K562 (cell line): Measurements from ENCODE around the gene HMBS. TPM values are rescaled to one million over a fixed set of nuclear protein-coding genes. Genes with fewer than 3 reads are reported as not detected.
A peak's percentile ranks its signal among the peaks of the same experiment; 100 is the strongest.

Experiments used
- BHLHE40 ChIP-seq: IDR thresholded peaks from 2 replicates; pipeline ENCODE4 v1.6.1; 2011; ENCODE audit warnings: low read length, improper control_type of control experiment
- CHD1 ChIP-seq: fragments of 200-600 bp; sonication (generic); IDR thresholded peaks from one replicate; pipeline ENCODE4 v1.6.1; 2012; ENCODE audit warnings: mild to moderate bottlenecking, moderate library complexity, low read length, inconsistent platforms
- ELF2 ChIP-seq: fragments of 250-450 bp; sonication (Bioruptor Pico); IDR thresholded peaks from 2 replicates; pipeline ENCODE4 v1.5.0; 2021; ENCODE audit warnings: mild to moderate bottlenecking
- HDAC8 ChIP-seq: fragments of 450-650 bp; IDR thresholded peaks from 2 replicates; pipeline ENCODE4 v1.6.1; 2016; ENCODE audit warnings: mild to moderate bottlenecking, missing genetic modification characterization, moderate library complexity, missing compliant biosample characterization
- HOMEZ ChIP-seq: fragments of 250-450 bp; sonication (Bioruptor Pico); IDR thresholded peaks from 2 replicates; pipeline ENCODE4 v1.4.0; 2020; ENCODE audit warnings: mild to moderate bottlenecking, moderate library complexity
- LARP7 ChIP-seq: fragments of 450-650 bp; IDR thresholded peaks from 2 replicates; pipeline ENCODE4 v1.6.1; 2016
- MXI1 ChIP-seq: IDR thresholded peaks from 2 replicates; pipeline ENCODE4 v1.6.1; 2011; ENCODE audit warnings: low read depth, mild to moderate bottlenecking, improper control_type of control experiment, low read length
- MYNN ChIP-seq, 2 experiments: sonication (generic); formaldehyde crosslinking in 1 of 2; IDR thresholded peaks; 2 replicates each; pipeline versions ENCODE4 v1.5.0 to v1.6.1; 2016 to 2020; ENCODE audit warnings: antibody characterized with exemption in 1 of 2, missing genetic modification reagents in 1 of 2
- NCOA2 ChIP-seq, 2 experiments: fragments of 450-650 bp; IDR thresholded peaks; 2 replicates each; pipeline ENCODE4 v1.6.1; 2018; ENCODE audit warnings: mild to moderate bottlenecking in 2 of 2, moderate library complexity in 1 of 2; ENCODE audit not compliant: partially characterized antibody in 2 of 2
- SNAPC5 ChIP-seq: fragments of 250-450 bp; sonication (Bioruptor Pico); IDR thresholded peaks from 2 replicates; pipeline ENCODE4 v1.8.0; 2021; ENCODE audit warnings: moderate library complexity, mild to moderate bottlenecking, inconsistent platforms
- TAF9B ChIP-seq: fragments of 450-650 bp; IDR thresholded peaks from 2 replicates; pipeline ENCODE4 v1.6.1; 2018; ENCODE audit warnings: mild to moderate bottlenecking; ENCODE audit not compliant: partially characterized antibody
- ZBTB40 ChIP-seq, 2 experiments: fragments of 450-650 bp in 1 of 2; sonication (generic) in 1 of 2; formaldehyde crosslinking in 1 of 2; IDR thresholded peaks; 2 replicates each; pipeline versions ENCODE4 v1.7.1 to v1.9.0; 2016 to 2022; ENCODE audit warnings: inconsistent platforms in 1 of 2, mild to moderate bottlenecking in 1 of 2, missing genetic modification reagents in 1 of 2
- ZNF586 ChIP-seq: fragments of 450-650 bp; formaldehyde crosslinking; conservative IDR thresholded peaks from 2 replicates; pipeline ENCODE4 v1.4.0; 2020; ENCODE audit warnings: mild to moderate bottlenecking, moderate library complexity
- ZNF707 ChIP-seq: fragments of 250-450 bp; sonication (Bioruptor Pico); conservative IDR thresholded peaks from 2 replicates; pipeline ENCODE4 v1.8.0; 2022; ENCODE audit warnings: inconsistent platforms, mild to moderate bottlenecking, moderate library complexity
- polyA plus RNA-seq, 8 experiments: library from polyadenylated mRNA; depleted of rRNA in 4 of 8; stranded (reverse) in 5 of 8; unstranded in 3 of 8; fragments of >200 nt; fragmentation: Nextera tagmentation in 2 of 8; fragmentation: Illumina TruSeq in 1 of 8; extraction: Ambion mirVana in 2 of 8; extraction: Trizol in 1 of 8; gene quantifications; 2 replicates each; pipeline versions ENCODE4 v1.2.1 to v1.2.3, GENCODE V29; 2011 to 2014; ENCODE audit warnings: inconsistent platforms in 1 of 8, missing spikeins in 1 of 8
- total RNA-seq, 7 experiments: library from RNA; depleted of rRNA in 6 of 7; stranded (reverse); fragments of >200 nt in 6 of 7; fragmentation: Illumina TruSeq in 2 of 7; extraction: Trizol in 2 of 7; gene quantifications; 2 replicates each; pipeline versions ENCODE4 v1.2.1 to v1.2.3, GENCODE V29; 2011 to 2021; ENCODE audit warnings: low replicate concordance in 1 of 7

Gene HMBS
- total and polyA plus RNA-seq, 9 of the 15 experiments (the other 6 are each of a cell fraction or from before 2014, with no cell fraction given) = 56.9 to 385 (median 286) TPM

- TF ChIP-seq LARP7 (no peak), ZBTB40 (IDR thresholded peaks at IDR 0.05) (peak; percentile 98), ZBTB40 (CRISPR knock-in tag; IDR thresholded peaks at IDR 0.05) (no peak), MXI1 (peak; percentile 96), SNAPC5 (no peak), NCOA2 (IDR thresholded peaks at IDR 0.05; ENCODE audit: partially characterized antibody in 2 of 2) (no peak), HOMEZ (no peak), HDAC8 (peak; percentile 53; the same call in 1 of the 2 replicates), ZNF707 (CRISPR knock-in tag) (no peak), MYNN (IDR thresholded peaks at IDR 0.05) (0 out of 2 replicates have a peak, but pooled peaks have one; percentile 36), MYNN (CRISPR knock-in tag; IDR thresholded peaks at IDR 0.05) (no peak), TAF9B (peak; percentile 56), CHD1 (no peak), ZNF586 (CRISPR knock-in tag) (no peak), BHLHE40 (no peak), ELF2 (peak; percentile 83)
Measured at GRCh38 chr11:119101759-119102423, 17.2 kb downstream of the HMBS start, which contains the start of gene DPAGT1 (continued).
